NCI-H1105 (cell line): ENCODE results near the gene HCN4.
"Not testable (repeated sequence)": the region's sequence is repeated elsewhere in the genome, so short reads cannot be mapped to it uniquely, and the experiment has no call there.

ENCODE experiments used
- DNase-seq: peaks from one replicate; lab custom pipeline; 2025; lab: John Stamatoyannopoulos, UW

HCN4 gene

GRCh38 chr15:73368301-73369136, at the start of gene HCN4:
Gene HCN4, minus strand, starts transcription at chr15:73368958. Its CDS starts 688 bp downstream, at chr15:73368270.
- peak; percentile 22 for DNase-seq

GRCh38 chr15:73414876-73415275, 46.1 kb upstream of the HCN4 start:
- DNase-seq, result no peak

GRCh38 chr15:73403171-73403570, 34.4 kb upstream of the HCN4 start:
- DNase-seq, result no peak

GRCh38 chr15:73400222-73400621, 31.5 kb upstream of the HCN4 start:
- DNase-seq, result not testable (repeated sequence)

GRCh38 chr15:73398861-73399260, 30.1 kb upstream of the HCN4 start:
- no peak for DNase-seq

- DNase-seq, result no peak
Observed at GRCh38 chr15:73397461-73397860, 28.7 kb upstream of the HCN4 start.

GRCh38 chr15:73395671-73396070, 26.9 kb upstream of the HCN4 start:
- no peak for DNase-seq

GRCh38 chr15:73394782-73395181, 26.0 kb upstream of the HCN4 start:
- DNase-seq, result no peak

- DNase-seq, result no peak
Observed at GRCh38 chr15:73393336-73393735, 24.6 kb upstream of the HCN4 start.

GRCh38 chr15:73392025-73392424, 23.3 kb upstream of the HCN4 start:
- no peak for DNase-seq

- no peak for DNase-seq
Observed at GRCh38 chr15:73391128-73391872, 22.5 kb upstream of the HCN4 start.

GRCh38 chr15:73389971-73390544, 21.3 kb upstream of the HCN4 start:
- no peak for DNase-seq

- no peak for DNase-seq
Observed at GRCh38 chr15:73389539-73389938, 20.8 kb upstream of the HCN4 start.

GRCh38 chr15:73388256-73388781, 19.6 kb upstream of the HCN4 start:
- DNase-seq, result no peak

- no peak for DNase-seq
Observed at GRCh38 chr15:73387507-73388255, 18.9 kb upstream of the HCN4 start.

GRCh38 chr15:73386886-73387506, 18.2 kb upstream of the HCN4 start:
- no peak for DNase-seq

- DNase-seq, result no peak
Observed at GRCh38 chr15:73386238-73386637, 17.5 kb upstream of the HCN4 start.

GRCh38 chr15:73385205-73385604, 16.4 kb upstream of the HCN4 start:
- DNase-seq, result no peak

GRCh38 chr15:73383310-73384189, 14.8 kb upstream of the HCN4 start:
- no peak for DNase-seq

- no peak for DNase-seq
Observed at GRCh38 chr15:73382115-73382514, 13.4 kb upstream of the HCN4 start.
